Neuron (in vitro differentiated cells): Measurements from ENCODE around the gene ATG7.

Source experiments
- H2AFZ ChIP-seq: one replicate; pipeline ENCODE4 v1.6.1; 2013; ENCODE audit warnings: low read depth, mild to moderate bottlenecking, inconsistent platforms, low read length, moderate library complexity
- H3K27me3 ChIP-seq: one replicate; pipeline ENCODE4 v1.6.1; 2013; ENCODE audit warnings: low read length; ENCODE audit not compliant: insufficient read depth
- H3K36me3 ChIP-seq: one replicate; pipeline ENCODE4 v1.6.1; 2013; ENCODE audit warnings: low read length; ENCODE audit not compliant: insufficient read depth
- H3K4me1 ChIP-seq: one replicate; pipeline ENCODE4 v1.6.1; 2013; ENCODE audit warnings: low read length; ENCODE audit not compliant: insufficient read depth
- H3K4me3 ChIP-seq: 2 replicates; pipeline ENCODE4 v1.5.1; 2013; ENCODE audit warnings: mild to moderate bottlenecking, low read length, moderate library complexity
- H3K9me3 ChIP-seq: one replicate; pipeline ENCODE4 v1.6.1; 2013; ENCODE audit warnings: low read length

Gene ATG7

GRCh38 chr3:11290743-11291680 is 18.8 kb downstream of the ATG7 start:
- H2AFZ ChIP-seq, result no peak overlapping the region
- H3K4me3 ChIP-seq, result no peak overlapping the region
- no peaks in the 10 kb centered on the region for H3K36me3 ChIP-seq
- no peaks in the 10 kb centered on the region for H3K9me3 ChIP-seq
- H3K27me3 ChIP-seq, result no peaks in the 10 kb centered on the region
- H3K4me1 ChIP-seq, result no peaks in the 10 kb centered on the region

GRCh38 chr3:11291808-11292207 is 19.6 kb downstream of the ATG7 start:
- Histone ChIP-seq H3K9me3 (no peaks in the 10 kb centered on the region), H3K36me3 (no peaks in the 10 kb centered on the region), H3K4me1 (no peaks in the 10 kb centered on the region), H3K27me3 (no peaks in the 10 kb centered on the region), H2AFZ (no peak overlapping the region), H3K4me3 (no peak overlapping the region)

DNA sequence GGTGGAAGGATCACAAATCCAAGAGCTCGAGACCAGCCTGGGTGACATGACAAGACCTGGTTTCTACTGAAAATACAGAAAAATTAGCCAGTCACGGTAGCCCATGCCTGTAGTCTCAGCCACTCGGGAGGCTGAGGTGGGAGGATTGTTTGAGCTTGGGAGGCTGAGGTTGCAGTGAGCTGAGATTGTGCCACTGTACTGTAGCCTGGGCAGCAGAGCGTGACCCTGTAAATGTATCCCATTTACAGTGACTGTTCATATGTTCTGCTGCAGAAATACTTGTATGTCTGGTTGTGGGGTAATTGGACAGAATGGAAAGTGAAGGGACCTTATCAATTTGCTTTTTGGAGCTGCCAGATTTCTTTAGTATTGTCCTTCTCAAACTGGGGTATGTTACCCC is 24.9 kb downstream of the ATG7 start:
- Histone ChIP-seq H3K36me3 (peaks cover 21% of the 10 kb centered on the region), H3K27me3 (no peaks in the 10 kb centered on the region), H3K4me3 (no peak overlapping the region), H3K9me3 (no peaks in the 10 kb centered on the region), H3K4me1 (no peaks in the 10 kb centered on the region), H2AFZ (no peak overlapping the region)

DNA sequence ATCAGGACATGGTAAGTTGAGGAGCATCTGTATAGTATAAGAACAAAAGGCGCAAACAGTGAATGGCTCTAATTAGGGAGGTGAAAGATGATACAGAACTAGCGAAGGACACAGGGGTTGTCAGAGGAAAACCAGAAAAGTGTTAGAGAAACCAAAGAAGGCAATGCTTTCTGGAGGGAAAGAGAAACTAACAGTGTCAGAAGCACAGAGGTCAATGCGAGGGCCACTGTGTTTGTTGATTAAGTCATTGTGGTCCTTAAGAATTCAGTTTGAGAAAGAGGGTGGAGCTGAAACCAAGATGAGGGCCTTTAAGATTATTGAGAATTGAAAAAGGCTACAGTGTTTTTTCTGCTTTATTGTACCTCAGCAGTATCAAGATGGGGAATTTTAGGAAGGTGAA is 28.8 kb downstream of the ATG7 start:
- no peak overlapping the region for H2AFZ ChIP-seq
- H3K27me3 ChIP-seq, result no peaks in the 10 kb centered on the region
- H3K9me3 ChIP-seq, result no peaks in the 10 kb centered on the region
- no peak overlapping the region for H3K4me3 ChIP-seq
- no peaks in the 10 kb centered on the region for H3K4me1 ChIP-seq
- H3K36me3 ChIP-seq, result peaks cover 29% of the 10 kb centered on the region

DNA sequence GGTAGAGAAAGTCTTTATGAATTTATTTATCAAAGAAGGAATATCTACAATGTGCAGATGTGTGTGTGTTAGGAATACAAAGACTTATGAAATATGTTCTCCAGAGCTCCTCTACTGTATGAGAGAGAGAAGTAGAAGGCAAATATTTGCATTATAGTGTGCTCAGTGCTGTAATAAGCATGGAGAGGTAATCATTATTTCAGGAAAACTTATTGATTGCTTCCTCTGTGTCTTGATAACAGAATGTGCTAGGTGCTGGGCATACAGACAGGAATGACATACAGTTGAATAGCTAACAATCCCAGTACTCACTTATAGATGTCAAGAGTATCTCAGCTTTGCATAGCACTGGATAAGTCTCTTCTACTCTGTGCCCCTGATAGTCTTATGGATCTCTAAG is 30.2 kb downstream of the ATG7 start:
- Histone ChIP-seq H3K27me3 (no peaks in the 10 kb centered on the region), H2AFZ (no peak overlapping the region), H3K4me1 (no peaks in the 10 kb centered on the region), H3K9me3 (no peaks in the 10 kb centered on the region), H3K4me3 (no peak overlapping the region), H3K36me3 (peaks cover 38% of the 10 kb centered on the region)

DNA sequence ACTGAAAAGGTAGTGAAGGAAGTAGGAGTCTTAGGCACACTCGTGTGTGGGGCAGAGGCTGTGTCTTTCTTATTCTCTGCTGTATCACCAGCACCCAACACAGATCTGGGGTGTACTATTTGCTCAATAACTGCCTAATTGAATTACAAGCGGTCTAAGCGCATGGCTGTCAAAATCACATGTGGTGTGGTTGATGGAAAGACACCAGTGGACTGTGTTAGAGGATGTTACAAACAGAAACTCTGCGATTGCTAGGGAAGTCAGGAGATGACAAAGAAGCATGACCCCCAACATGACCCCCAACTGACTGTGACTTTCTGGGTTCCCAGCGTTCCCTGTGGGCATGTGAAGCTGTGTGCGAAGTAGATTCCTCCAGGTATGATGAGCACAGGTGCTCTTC is 32.0 kb downstream of the ATG7 start:
- no peak overlapping the region for H2AFZ ChIP-seq
- H3K4me3 ChIP-seq, result no peak overlapping the region
- peaks cover 47% of the 10 kb centered on the region for H3K36me3 ChIP-seq
- no peaks in the 10 kb centered on the region for H3K27me3 ChIP-seq
- no peaks in the 10 kb centered on the region for H3K9me3 ChIP-seq
- H3K4me1 ChIP-seq, result no peaks in the 10 kb centered on the region

GRCh38 chr3:11305509-11305908 is 33.3 kb downstream of the ATG7 start:
- H3K27me3 ChIP-seq, result no peaks in the 10 kb centered on the region
- H3K9me3 ChIP-seq, result no peaks in the 10 kb centered on the region
- no peaks in the 10 kb centered on the region for H3K4me1 ChIP-seq
- H2AFZ ChIP-seq, result no peak overlapping the region
- peaks cover 49% of the 10 kb centered on the region for H3K36me3 ChIP-seq
- H3K4me3 ChIP-seq, result no peak overlapping the region

DNA sequence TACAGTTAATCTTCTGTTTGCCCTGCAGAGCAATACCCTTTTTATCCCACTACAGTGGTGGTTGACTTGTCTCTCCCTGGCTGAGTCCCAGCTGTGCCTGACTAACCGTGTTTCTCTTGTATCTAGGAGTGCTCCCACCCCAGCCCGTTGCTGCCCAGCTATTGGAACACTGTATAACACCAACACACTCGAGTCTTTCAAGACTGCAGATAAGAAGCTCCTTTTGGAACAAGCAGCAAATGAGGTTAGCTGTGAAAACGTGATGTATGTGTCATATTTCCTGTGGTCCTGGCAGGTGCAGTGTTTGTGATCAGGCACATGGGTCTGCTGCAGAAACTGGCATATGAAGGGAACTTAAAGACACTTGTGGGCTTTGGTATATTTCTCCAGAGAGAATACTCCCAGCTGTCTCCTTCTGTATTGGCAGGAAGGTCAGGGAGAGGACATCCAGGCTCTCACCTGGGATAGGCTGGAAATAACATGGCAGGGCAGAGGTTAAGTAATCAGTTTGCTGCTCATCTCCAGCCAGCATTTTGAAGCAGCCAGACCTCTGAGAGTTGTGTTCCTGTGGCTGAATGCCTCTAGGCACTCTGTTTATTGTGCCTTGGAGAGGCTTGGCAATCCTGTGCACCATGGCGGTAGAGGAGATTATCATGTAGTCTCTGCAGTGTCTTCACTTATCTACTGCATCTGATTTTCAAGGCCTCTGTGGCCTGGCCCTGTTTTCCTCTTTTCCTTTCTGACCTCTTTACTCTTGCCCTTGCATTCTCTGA is 34.8 kb downstream of the ATG7 start:
- Histone ChIP-seq H3K27me3 (no peaks in the 10 kb centered on the region), H3K36me3 (peaks cover 44% of the 10 kb centered on the region), H3K4me1 (no peaks in the 10 kb centered on the region), H2AFZ (no peak overlapping the region), H3K4me3 (no peak overlapping the region), H3K9me3 (no peaks in the 10 kb centered on the region)

DNA sequence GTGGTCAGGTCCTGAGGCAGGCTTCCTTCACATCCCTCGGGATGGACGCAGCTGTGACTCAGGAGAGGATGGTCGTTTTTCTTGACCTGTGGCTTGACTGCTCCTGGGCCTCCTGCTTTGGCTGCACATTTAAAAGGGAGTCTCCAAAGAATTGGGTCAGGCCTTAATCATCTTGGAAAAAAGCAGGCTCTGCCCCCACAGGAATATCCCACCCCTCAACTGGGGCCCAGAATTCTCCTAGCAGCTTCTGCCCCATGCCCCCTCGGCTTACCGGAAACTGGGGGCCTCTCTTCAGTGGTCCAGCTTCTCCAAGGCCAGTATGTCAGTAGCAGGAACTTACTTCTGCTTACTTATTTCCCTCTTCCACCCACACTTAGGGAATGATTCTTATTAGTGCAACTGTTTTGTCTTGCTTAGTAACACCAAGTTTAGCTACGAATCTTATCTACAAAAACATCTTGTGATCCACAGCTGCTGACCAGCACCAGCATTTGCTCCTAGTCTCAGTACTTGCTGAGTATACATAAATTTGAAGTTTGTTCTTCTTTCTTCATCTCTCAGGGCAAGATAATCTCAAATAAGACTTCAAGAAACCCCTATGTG is 35.7 kb downstream of the ATG7 start:
- no peak overlapping the region for H3K4me3 ChIP-seq
- peaks cover 44% of the 10 kb centered on the region for H3K36me3 ChIP-seq
- H2AFZ ChIP-seq, result no peak overlapping the region
- no peaks in the 10 kb centered on the region for H3K9me3 ChIP-seq
- no peaks in the 10 kb centered on the region for H3K27me3 ChIP-seq
- H3K4me1 ChIP-seq, result no peaks in the 10 kb centered on the region

DNA sequence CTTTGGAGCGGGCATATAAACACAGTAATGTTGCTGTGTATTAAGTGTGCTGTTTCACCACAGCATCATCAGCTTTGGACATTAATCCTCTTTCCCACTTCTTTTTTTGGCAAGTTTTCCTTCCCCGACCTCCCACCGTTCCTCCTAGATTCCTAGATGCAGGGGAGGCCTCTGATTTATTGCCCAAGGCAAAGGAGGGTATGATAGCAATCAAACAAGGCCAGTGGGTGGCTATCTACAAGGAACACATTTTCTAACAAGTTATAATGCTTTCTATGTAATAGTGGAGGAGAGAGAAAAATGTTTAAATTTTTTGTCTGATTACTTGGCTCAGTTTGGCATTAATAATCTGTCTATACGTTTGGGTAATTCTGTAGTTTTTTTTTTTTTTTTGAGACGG is 38.1 kb downstream of the ATG7 start:
- H3K4me1 ChIP-seq, result no peaks in the 10 kb centered on the region
- no peak overlapping the region for H3K4me3 ChIP-seq
- H3K27me3 ChIP-seq, result no peaks in the 10 kb centered on the region
- H3K9me3 ChIP-seq, result no peaks in the 10 kb centered on the region
- H2AFZ ChIP-seq, result no peak overlapping the region
- H3K36me3 ChIP-seq, result peaks cover 45% of the 10 kb centered on the region

DNA sequence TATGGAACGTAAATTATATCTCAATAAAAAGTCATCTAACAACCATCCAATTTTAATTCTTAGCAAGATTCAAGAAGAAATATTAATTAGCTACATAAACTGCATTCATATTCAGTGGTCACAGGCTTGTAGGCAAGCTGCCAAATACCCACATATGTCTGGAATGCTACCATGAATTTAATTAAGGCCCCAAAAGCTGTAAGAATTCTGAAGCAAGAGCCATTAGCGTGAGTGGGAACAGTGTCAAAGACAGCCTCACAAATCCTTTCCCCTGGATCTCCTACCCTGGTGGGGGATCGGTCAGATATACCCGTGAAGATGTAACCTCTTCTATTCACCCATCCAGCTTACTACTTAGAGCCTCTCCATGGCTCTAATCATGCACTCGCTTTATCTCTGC is 40.0 kb downstream of the ATG7 start:
- peaks cover 44% of the 10 kb centered on the region for H3K36me3 ChIP-seq
- no peaks in the 10 kb centered on the region for H3K27me3 ChIP-seq
- no peaks in the 10 kb centered on the region for H3K4me1 ChIP-seq
- H3K9me3 ChIP-seq, result no peaks in the 10 kb centered on the region
- no peak overlapping the region for H3K4me3 ChIP-seq
- no peak overlapping the region for H2AFZ ChIP-seq

DNA sequence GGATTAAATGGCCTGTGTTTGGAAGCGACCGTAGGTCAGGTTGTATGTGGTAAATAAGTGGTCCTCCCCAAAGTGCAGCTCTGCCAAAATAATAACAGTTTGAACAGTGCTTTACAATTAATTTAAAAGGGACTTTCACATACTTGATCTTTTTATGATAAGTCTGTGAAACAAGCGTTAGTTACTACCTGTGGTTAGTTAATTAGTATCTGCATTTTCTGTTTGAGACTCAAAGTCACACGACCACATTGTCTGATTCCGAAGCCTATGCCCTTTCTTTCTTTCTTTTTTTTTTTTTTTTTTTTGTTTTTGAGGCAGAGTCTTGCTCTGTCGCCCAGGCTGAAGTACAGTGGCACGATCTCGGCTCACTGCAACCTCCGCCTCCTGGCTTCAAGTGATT is 45.1 kb downstream of the ATG7 start:
- peaks cover 29% of the 10 kb centered on the region for H3K36me3 ChIP-seq

DNA sequence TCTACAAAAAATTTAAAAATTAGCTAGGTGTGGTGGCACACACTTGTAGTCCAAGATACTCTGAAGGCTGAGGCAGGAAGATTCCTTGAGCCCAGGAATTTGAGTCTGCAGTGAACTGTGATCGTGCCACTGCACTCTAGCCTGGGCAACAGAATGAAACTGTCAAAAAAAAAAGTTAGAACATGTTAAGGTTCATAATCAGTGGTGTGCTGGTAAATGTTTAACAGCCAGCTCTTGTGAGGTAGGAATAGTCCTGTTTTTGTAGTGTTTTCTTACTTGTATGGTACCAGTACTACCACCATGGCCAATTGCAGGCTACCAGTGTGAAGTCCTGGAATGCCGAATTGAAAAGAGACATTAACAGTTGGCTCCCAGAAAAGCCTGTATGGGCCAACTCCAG is 50.7 kb downstream of the ATG7 start:
- no peak overlapping the region for H2AFZ ChIP-seq
- H3K27me3 ChIP-seq, result no peaks in the 10 kb centered on the region
- peaks cover 26% of the 10 kb centered on the region for H3K36me3 ChIP-seq
- H3K4me3 ChIP-seq, result no peak overlapping the region
- no peaks in the 10 kb centered on the region for H3K4me1 ChIP-seq
- H3K9me3 ChIP-seq, result no peaks in the 10 kb centered on the region

More for the DNA sequence above, 45.1 kb downstream of the ATG7 start:
- no peaks in the 10 kb centered on the region for H3K9me3 ChIP-seq
- no peak overlapping the region for H3K4me3 ChIP-seq
- no peaks in the 10 kb centered on the region for H3K4me1 ChIP-seq
- no peaks in the 10 kb centered on the region for H3K27me3 ChIP-seq
- H2AFZ ChIP-seq, result no peak overlapping the region
